PFSK-1 (cell line): ENCODE measurements around the gene RIPOR2.

Experiments used
- FOXP2 ChIP-seq: optimal IDR thresholded peaks from 2 replicates; pipeline ENCODE3; 2011; ENCODE audit warnings: borderline replicate concordance, control low read depth, inconsistent platforms; ENCODE audit not compliant: insufficient read depth; ENCODE audit errors: extremely low read length, extremely low read depth
- POLR2AphosphoS5 ChIP-seq: IDR thresholded peaks from 2 replicates; pipeline ENCODE4 v1.6.1; 2012; ENCODE audit warnings: low read depth, mild to moderate bottlenecking, control low read depth, low read length, moderate library complexity
- REST ChIP-seq, 2 experiments: IDR thresholded peaks; 2 replicates each; pipeline versions ENCODE4 v1.6.1 to v1.8.0; 2011 to 2012; ENCODE audit warnings: low read depth in 2 of 2, low read length in 2 of 2, control low read depth in 1 of 2, inconsistent platforms in 1 of 2, mild to moderate bottlenecking in 1 of 2, moderate library complexity in 1 of 2; ENCODE audit not compliant: insufficient read depth in 1 of 2
- SIN3A ChIP-seq: IDR thresholded peaks from 2 replicates; pipeline ENCODE4 v1.6.1; 2012; ENCODE audit warnings: mild to moderate bottlenecking, low read length, moderate library complexity, borderline replicate concordance; ENCODE audit not compliant: insufficient read depth
- TAF1 ChIP-seq: IDR thresholded peaks from 2 replicates; pipeline ENCODE4 v1.6.1; 2012; ENCODE audit warnings: low read length, control low read depth, borderline replicate concordance; ENCODE audit not compliant: insufficient read depth

The RIPOR2 gene

DNA sequence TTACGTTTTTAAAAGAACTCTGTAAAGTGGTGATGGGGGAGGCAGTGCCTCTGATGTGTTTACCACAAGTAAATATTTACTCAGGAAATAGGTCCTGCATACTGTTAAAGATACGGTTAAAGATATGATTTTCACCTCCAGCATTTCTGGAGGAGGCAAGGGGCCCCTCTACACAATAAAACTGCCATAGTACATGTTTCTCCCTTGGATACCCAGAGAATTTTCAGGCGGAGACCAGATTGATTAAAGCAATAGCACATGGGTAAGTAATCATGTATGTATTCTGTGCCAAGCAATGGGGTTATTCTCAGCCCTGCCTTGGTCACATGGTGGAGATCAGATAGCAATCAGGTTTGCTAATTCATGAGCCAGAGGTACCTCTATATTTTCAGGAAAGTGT is 9.6 kb downstream of the RIPOR2 start:
- no peak for TF ChIP-seq POLR2AphosphoS5
- TF ChIP-seq FOXP2, result no peak
- TF ChIP-seq SIN3A, result no peak
- TF ChIP-seq TAF1, result no peak
- no peak for TF ChIP-seq REST (IDR thresholded peaks at IDR 0.05; ENCODE audit: insufficient read depth in 1 of 2, low read depth in 2 of 2, low read length in 2 of 2)

GRCh38 chr6:24925661-24926060 is 10.1 kb downstream of the RIPOR2 start:
- TF ChIP-seq REST (IDR thresholded peaks at IDR 0.05; ENCODE audit: insufficient read depth in 1 of 2, low read depth in 2 of 2, low read length in 2 of 2), result no peak
- no peak for TF ChIP-seq POLR2AphosphoS5
- TF ChIP-seq TAF1, result no peak
- TF ChIP-seq FOXP2, result no peak
- TF ChIP-seq SIN3A, result no peak

- TF ChIP-seq FOXP2 (no peak), REST (IDR thresholded peaks at IDR 0.05; ENCODE audit: insufficient read depth in 1 of 2, low read depth in 2 of 2, low read length in 2 of 2) (no peak), POLR2AphosphoS5 (no peak), TAF1 (no peak), SIN3A (no peak)
Measured at GRCh38 chr6:24924580-24925356, 11.0 kb downstream of the RIPOR2 start.

- TF ChIP-seq SIN3A (no peak), POLR2AphosphoS5 (no peak), TAF1 (no peak), FOXP2 (no peak), REST (IDR thresholded peaks at IDR 0.05; ENCODE audit: insufficient read depth in 1 of 2, low read depth in 2 of 2, low read length in 2 of 2) (no peak)
Measured at GRCh38 chr6:24923885-24924401, 11.8 kb downstream of the RIPOR2 start.
